Activated CD4-positive, alpha-beta T cell treated with anti-CD3 and anti-CD28 coated beads for 1 hour (primary cell): ENCODE results near the gene GABBR2.

ENCODE experiments used
- DNase-seq: peaks from one replicate; pipeline ENCODE4 v3.0.0-alpha.2; 2020

Gene GABBR2

GRCh38 chr9:98427491-98427890 is 281.2 kb downstream of the GABBR2 start:
- DNase-seq, result no peak

GRCh38 chr9:98425079-98425478 is 283.7 kb downstream of the GABBR2 start:
- no peak for DNase-seq

- DNase-seq, result no peak
Observed at GRCh38 chr9:98419260-98419603, 289.5 kb downstream of the GABBR2 start.

GRCh38 chr9:98418578-98419259 is 290.0 kb downstream of the GABBR2 start:
- no peak for DNase-seq

- DNase-seq, result no peak
Observed at GRCh38 chr9:98416294-98417248, 292.2 kb downstream of the GABBR2 start.

GRCh38 chr9:98415782-98416181 is 293.0 kb downstream of the GABBR2 start:
- no peak for DNase-seq

- DNase-seq, result no peak
Observed at GRCh38 chr9:98413084-98413483, 295.7 kb downstream of the GABBR2 start.

GRCh38 chr9:98412101-98412842 is 296.5 kb downstream of the GABBR2 start:
- DNase-seq, result no peak

- no peak for DNase-seq
Observed at GRCh38 chr9:98410185-98410697, 298.5 kb downstream of the GABBR2 start.

- DNase-seq, result no peak
Observed at GRCh38 chr9:98409719-98410118, 299.0 kb downstream of the GABBR2 start.

- no peak for DNase-seq
Observed at GRCh38 chr9:98406469-98406868, 302.3 kb downstream of the GABBR2 start.

GRCh38 chr9:98404237-98404636 is 304.5 kb downstream of the GABBR2 start:
- DNase-seq, result no peak

GRCh38 chr9:98403715-98404114 is 305.0 kb downstream of the GABBR2 start:
- DNase-seq, result no peak

GRCh38 chr9:98402019-98402840 is 306.5 kb downstream of the GABBR2 start:
- DNase-seq, result no peak

GRCh38 chr9:98401140-98402018 is 307.4 kb downstream of the GABBR2 start:
- DNase-seq, result no peak

GRCh38 chr9:98399950-98400683 is 308.6 kb downstream of the GABBR2 start:
- no peak for DNase-seq

- no peak for DNase-seq
Observed at GRCh38 chr9:98396656-98397055, 312.1 kb downstream of the GABBR2 start.

- no peak for DNase-seq
Observed at GRCh38 chr9:98396236-98396635, 312.5 kb downstream of the GABBR2 start.

- DNase-seq, result no peak
Observed at GRCh38 chr9:98391867-98392266, 316.9 kb downstream of the GABBR2 start.

GRCh38 chr9:98391406-98391805 is 317.3 kb downstream of the GABBR2 start:
- no peak for DNase-seq

GRCh38 chr9:98385751-98386150 is 323.0 kb downstream of the GABBR2 start:
- no peak for DNase-seq
